Karpas-422 (cell line): Measurements from ENCODE around the gene CFAP70. TPM values are rescaled to one million over a fixed set of nuclear protein-coding genes. Genes with fewer than 3 reads are reported as not detected.

Experiments
- DNase-seq: peaks from one replicate; pipeline ENCODE4 v3.0.0-alpha.2; 2015
- H2AFZ ChIP-seq: fragments of 200-600 bp; sonication (generic); 2 replicates; pipeline ENCODE4 v1.6.1; 2014; ENCODE audit warnings: antibody characterized with exemption, low read length, mixed read lengths
- H3K27ac ChIP-seq: fragments of 200-600 bp; sonication (generic); 2 replicates; pipeline ENCODE4 v1.5.1; 2014; ENCODE audit warnings: mild to moderate bottlenecking, low read length, moderate library complexity
- H3K27me3 ChIP-seq: fragments of 200-600 bp; sonication (generic); 2 replicates; pipeline ENCODE4 v1.6.1; 2014; ENCODE audit warnings: low read length, mixed read lengths
- H3K36me3 ChIP-seq: fragments of 200-600 bp; sonication (generic); 2 replicates; pipeline ENCODE4 v1.6.1; 2014; ENCODE audit warnings: low read length, mixed read lengths; ENCODE audit not compliant: insufficient read depth
- H3K4me1 ChIP-seq: fragments of 200-600 bp; sonication (generic); 2 replicates; pipeline ENCODE4 v1.6.1; 2014; ENCODE audit warnings: mild to moderate bottlenecking, low read length, mixed read lengths
- H3K4me2 ChIP-seq: fragments of 200-600 bp; sonication (generic); 2 replicates; pipeline ENCODE4 v1.6.1; 2014; ENCODE audit warnings: low read length, low read depth, mild to moderate bottlenecking; ENCODE audit not compliant: poor library complexity, severe bottlenecking
- H3K4me3 ChIP-seq: fragments of 200-600 bp; sonication (generic); 2 replicates; pipeline ENCODE4 v1.5.1; 2014; ENCODE audit warnings: mild to moderate bottlenecking, antibody characterized with exemption, low read length, mixed read lengths
- H3K79me2 ChIP-seq: fragments of 200-600 bp; sonication (generic); 2 replicates; pipeline ENCODE4 v1.6.1; 2014; ENCODE audit warnings: mild to moderate bottlenecking, low read length, mixed read lengths
- H3K9ac ChIP-seq: fragments of 200-600 bp; sonication (generic); 2 replicates; pipeline ENCODE4 v1.6.0; 2014; ENCODE audit warnings: low read length
- H3K9me2 ChIP-seq: fragments of 200-600 bp; sonication (generic), shearing (Covaris generic); replicated peaks from 2 replicates; pipeline ENCODE4 v1.6.0; 2014; ENCODE audit warnings: mild to moderate bottlenecking, low read length, moderate library complexity; ENCODE audit not compliant: insufficient read depth
- H3K9me3 ChIP-seq: fragments of 300-700, 200-600 bp; sonication (generic); 2 replicates; pipeline ENCODE4 v1.6.1; 2014; ENCODE audit warnings: low read length, mixed read lengths
- H4K20me1 ChIP-seq: fragments of 200-600 bp; sonication (generic); 2 replicates; pipeline ENCODE4 v1.6.1; 2014; ENCODE audit warnings: mild to moderate bottlenecking, antibody characterized with exemption, low read length, low read depth; ENCODE audit not compliant: insufficient read depth
- total RNA-seq: library from RNA; depleted of rRNA; stranded (reverse); fragments of >200 nt; shearing (Covaris generic); gene quantifications from 2 replicates; pipeline ENCODE4 v1.2.3, GENCODE V29; 2014; ENCODE audit warnings: low replicate concordance

The CFAP70 gene
- total RNA-seq, 1 experiment from 2014 or later: 14.4 TPM

DNA sequence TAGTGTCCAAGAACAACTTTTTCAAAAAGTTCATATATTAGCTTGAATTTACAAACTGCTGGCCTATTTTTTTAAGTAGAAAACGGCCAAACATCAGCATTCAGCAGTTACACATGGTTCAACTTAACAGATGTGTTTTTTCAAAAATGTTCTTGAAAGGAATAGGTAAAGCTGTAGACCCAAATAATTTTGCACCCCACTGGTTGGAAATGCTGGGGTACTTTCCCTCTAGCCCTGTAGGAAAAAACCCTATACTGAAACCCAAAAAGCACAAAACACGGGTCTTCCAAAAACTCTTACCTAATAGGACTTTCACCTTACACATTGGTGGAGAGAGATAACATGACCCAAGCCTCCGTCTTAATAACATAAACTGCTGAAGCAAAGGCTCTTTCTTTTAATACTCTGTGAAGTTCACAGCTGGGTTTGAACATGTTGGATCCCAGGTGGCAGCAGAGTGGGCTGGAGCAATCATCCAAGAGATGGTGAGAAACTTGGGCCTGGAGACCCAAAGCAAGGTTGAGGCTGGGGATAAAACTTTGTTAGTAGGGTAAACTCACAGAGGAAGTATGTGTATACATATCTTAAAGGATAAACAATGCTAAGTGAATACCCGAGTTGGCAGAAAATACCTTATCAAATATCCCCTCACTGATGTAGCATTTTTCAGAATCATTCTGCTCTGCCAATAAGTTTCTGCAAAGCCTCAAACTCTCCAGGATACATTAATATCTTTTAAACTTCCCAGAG lies 111.0 kb downstream of the CFAP70 start:
- Histone ChIP-seq H3K36me3 (peaks cover 43% of the 10 kb centered on the region), H3K4me1 (peaks cover 66% of the 10 kb centered on the region), H3K9me2 (no peaks in the 10 kb centered on the region), H4K20me1 (no peaks in the 10 kb centered on the region), H3K9me3 (no peaks in the 10 kb centered on the region), H2AFZ (no peak overlapping the region), H3K4me3 (peak overlapping the region; percentile 90), H3K27ac (peak overlapping the region; percentile 83), H3K27me3 (no peaks in the 10 kb centered on the region), H3K4me2 (peak overlapping the region; percentile 90), H3K79me2 (peaks cover 82% of the 10 kb centered on the region), H3K9ac (peak overlapping the region; percentile 84)
- DNase-seq: peak; percentile 65

DNA sequence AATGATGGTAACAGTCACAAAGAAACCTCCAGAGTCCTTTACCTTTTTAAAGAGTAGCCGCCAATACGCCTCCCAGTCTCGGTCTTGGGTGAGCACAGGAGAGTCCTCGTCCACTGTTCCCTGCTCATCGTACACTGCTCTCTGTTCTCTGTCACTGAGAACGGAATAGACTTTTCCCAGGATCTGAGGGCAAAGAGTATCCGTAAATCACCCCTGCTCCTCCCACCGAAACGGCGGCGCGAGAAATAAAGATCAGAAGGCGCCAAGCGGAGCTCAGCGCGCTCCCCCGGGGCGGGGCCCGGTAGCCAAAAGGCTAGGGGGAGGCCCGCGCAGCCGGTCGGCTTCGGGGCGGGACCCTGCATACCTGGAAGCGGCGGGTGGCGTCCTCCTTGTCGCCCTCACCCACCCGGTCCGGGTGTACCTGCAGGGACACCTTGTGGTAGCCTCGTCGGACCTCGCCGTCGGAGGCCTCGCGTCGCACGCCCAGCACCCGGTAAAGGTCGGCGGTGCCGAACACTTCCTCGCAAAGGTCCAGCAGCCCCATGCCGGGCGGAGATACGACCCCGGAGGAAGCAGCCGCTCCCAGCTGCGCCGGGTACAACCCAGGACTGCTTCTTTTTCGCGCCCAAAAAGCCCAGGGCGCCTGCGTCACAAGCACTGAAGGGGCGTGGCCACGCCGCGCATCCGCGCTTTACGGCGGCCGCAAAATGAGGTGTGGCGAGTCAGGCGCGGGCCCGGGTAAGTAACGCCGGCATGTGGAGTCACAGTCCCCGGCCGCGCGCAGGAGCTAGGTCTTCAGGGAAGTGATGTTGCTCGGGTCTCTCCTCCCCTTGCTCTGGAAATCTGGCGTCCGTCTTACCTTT lies 111.8 kb downstream of the CFAP70 start, which contains the start of gene DNAJC9:
Gene DNAJC9 (minus strand): TSS at position 610 of the 863 bp plus-strand sequence. CDS start 66 bp downstream, at position 544.
- H2AFZ ChIP-seq: no peak within 1 kb of the TSS
- H3K4me2 ChIP-seq: peak within 1 kb of the TSS; percentile 90
- H3K27ac ChIP-seq: peak within 1 kb of the TSS; percentile 83

DNA sequence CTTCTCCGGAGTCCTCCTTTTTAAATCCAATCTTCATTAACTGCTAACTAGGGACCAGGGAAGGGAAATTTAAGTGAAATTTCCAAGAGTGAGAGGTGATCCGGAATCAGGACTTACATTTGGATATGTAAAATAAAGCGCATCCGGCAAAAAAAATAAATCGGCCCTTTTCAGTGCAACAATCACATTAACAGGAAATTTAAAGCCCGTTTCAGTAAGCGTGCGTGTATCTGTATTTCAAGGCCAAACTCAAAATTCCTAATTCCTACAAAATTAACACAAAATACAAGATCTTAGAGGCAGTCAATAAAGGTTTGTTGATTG lies 112.4 kb downstream of the CFAP70 start:
- H2AFZ ChIP-seq: no peak overlapping the region
- H3K4me1 ChIP-seq: peaks cover 63% of the 10 kb centered on the region

More for the DNA sequence above, 111.8 kb downstream of the CFAP70 start, which contains the start of gene DNAJC9:
- Histone ChIP-seq H3K9ac (peak within 1 kb of the TSS; percentile 84), H3K9me2 (no peaks in the 10 kb centered on the region), H3K27me3 (no peaks in the 10 kb centered on the region), H3K36me3 (peaks cover 49% of the 10 kb centered on the region), H3K9me3 (no peaks in the 10 kb centered on the region), H3K4me3 (peak within 1 kb of the TSS; percentile 90), H3K79me2 (peaks cover 80% of the 10 kb centered on the region), H3K4me1 (peaks cover 66% of the 10 kb centered on the region), H4K20me1 (no peaks in the 10 kb centered on the region)
- peak; percentile 98 for DNase-seq

DNA sequence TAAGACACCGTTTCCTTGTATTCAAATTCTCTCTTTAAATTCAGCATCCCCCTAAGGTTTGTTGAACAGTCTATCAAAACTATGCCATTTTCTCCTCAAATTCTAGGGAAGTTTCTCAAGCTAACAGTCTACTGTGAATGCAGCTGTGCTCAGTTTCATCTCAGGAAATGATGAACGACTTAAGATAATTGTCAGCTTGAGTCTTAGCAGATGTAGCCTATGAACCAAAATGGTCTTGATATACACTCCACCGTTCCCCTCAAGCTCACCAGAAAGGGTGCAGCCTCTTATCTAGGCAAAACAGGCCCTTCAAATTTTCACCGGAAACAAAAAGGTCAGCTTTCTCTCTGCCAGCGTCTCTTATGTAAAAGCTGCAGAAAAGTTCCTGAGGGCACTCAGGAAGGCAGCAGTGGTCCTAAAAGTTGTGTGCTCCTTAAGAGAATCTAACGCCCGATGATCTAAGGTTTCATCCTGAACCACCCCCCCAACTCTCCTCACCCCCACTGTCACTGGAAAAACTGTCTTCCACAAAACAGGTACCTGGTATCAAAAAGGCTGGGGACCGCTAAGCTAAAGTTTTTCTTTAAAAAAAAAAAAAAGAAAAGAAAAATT lies 113.7 kb downstream of the CFAP70 start:
- H4K20me1 ChIP-seq: no peaks in the 10 kb centered on the region
- H3K79me2 ChIP-seq: peaks cover 66% of the 10 kb centered on the region
- H2AFZ ChIP-seq: no peak overlapping the region
- peak overlapping the region; percentile 10; the same call in 1 of the 2 replicates for H3K27ac ChIP-seq
- no peaks in the 10 kb centered on the region for H3K27me3 ChIP-seq
- no peaks in the 10 kb centered on the region for H3K9me3 ChIP-seq
- H3K4me2 ChIP-seq: peak overlapping the region; percentile 90
- H3K9me2 ChIP-seq: no peaks in the 10 kb centered on the region
- DNase-seq: no peak
- H3K36me3 ChIP-seq: peaks cover 57% of the 10 kb centered on the region; the same call in 1 of the 2 replicates
- H3K9ac ChIP-seq: peak overlapping the region; percentile 84
- H3K4me3 ChIP-seq: peak overlapping the region; percentile 90
- H3K4me1 ChIP-seq: peaks cover 50% of the 10 kb centered on the region

More for the DNA sequence above, 112.4 kb downstream of the CFAP70 start:
- DNase-seq: peak; percentile 61
- Histone ChIP-seq H3K9me3 (no peaks in the 10 kb centered on the region), H3K27me3 (no peaks in the 10 kb centered on the region), H3K9ac (peak overlapping the region; percentile 84), H3K4me3 (peak overlapping the region; percentile 90), H3K79me2 (peaks cover 75% of the 10 kb centered on the region), H3K36me3 (peaks cover 55% of the 10 kb centered on the region), H4K20me1 (no peaks in the 10 kb centered on the region), H3K27ac (peak overlapping the region; percentile 81), H3K9me2 (no peaks in the 10 kb centered on the region), H3K4me2 (peak overlapping the region; percentile 90)

DNA sequence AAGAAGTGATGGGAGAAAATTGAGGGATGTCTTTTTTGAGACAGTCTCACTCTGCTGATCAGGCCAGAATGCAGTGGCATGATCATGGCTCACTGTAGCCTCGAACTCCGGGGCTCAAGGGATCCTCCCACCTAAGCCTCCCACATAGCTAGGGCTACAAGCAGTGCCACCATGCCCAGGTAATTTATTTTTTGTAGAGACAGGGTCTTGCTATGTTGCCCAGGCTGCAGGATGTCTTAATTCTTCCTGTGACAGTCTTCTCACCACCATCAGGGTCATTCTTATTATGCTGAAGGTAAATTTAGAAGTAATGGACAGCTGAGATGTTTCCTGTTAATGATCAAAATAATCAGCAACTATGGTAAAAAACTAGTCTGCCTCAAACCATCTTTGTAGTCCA lies 118.8 kb downstream of the CFAP70 start:
- Histone ChIP-seq H3K36me3 (peaks cover 62% of the 10 kb centered on the region; the same call in 1 of the 2 replicates), H3K9me2 (no peaks in the 10 kb centered on the region), H3K4me3 (no peak overlapping the region), H3K9ac (no peak overlapping the region), H3K9me3 (no peaks in the 10 kb centered on the region), H4K20me1 (no peaks in the 10 kb centered on the region), H3K4me2 (no peak overlapping the region), H2AFZ (no peak overlapping the region), H3K79me2 (peaks cover 27% of the 10 kb centered on the region), H3K4me1 (peaks cover 11% of the 10 kb centered on the region), H3K27me3 (no peaks in the 10 kb centered on the region), H3K27ac (no peak overlapping the region)
- DNase-seq: no peak

DNA sequence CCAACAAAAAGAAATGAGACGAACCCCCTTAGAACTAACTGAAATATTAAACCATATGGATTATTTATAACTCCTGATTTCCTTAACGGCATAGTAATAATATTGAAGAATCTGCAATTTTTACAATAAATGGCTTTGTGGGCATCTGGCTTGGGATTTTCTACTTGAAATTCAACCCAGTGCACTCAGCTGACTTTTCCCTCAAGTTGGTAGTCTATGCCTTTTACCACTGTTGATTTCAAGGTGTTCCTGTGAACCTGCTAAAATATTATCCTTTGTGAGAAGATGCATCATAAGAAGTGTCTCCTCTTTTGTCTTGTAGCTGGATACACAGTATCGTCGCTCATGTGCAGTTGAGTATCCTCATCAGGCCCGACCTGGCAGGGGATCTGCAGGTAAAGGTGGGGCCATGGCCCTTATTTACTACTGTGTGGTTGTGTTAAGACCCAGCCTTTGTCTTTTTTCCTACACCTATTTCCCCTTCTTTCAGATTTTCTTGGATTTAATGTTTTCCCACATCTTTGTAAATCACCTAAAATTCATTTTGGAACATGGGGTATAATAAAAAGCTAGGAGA lies 119.6 kb downstream of the CFAP70 start:
- no peak overlapping the region for H3K9ac ChIP-seq
- H2AFZ ChIP-seq: no peak overlapping the region
- H3K4me3 ChIP-seq: no peak overlapping the region
- no peak overlapping the region for H3K4me2 ChIP-seq
- H3K9me2 ChIP-seq: no peaks in the 10 kb centered on the region
- H3K36me3 ChIP-seq: peaks cover 59% of the 10 kb centered on the region; the same call in 1 of the 2 replicates
- no peak for DNase-seq
- no peak overlapping the region for H3K27ac ChIP-seq
- 0 out of 2 replicates have a peak, but pooled peaks cover 3% of the 10 kb centered on the region for H3K4me1 ChIP-seq
- H3K79me2 ChIP-seq: peaks cover 18% of the 10 kb centered on the region
- H4K20me1 ChIP-seq: no peaks in the 10 kb centered on the region
- H3K27me3 ChIP-seq: no peaks in the 10 kb centered on the region
- H3K9me3 ChIP-seq: no peaks in the 10 kb centered on the region

DNA sequence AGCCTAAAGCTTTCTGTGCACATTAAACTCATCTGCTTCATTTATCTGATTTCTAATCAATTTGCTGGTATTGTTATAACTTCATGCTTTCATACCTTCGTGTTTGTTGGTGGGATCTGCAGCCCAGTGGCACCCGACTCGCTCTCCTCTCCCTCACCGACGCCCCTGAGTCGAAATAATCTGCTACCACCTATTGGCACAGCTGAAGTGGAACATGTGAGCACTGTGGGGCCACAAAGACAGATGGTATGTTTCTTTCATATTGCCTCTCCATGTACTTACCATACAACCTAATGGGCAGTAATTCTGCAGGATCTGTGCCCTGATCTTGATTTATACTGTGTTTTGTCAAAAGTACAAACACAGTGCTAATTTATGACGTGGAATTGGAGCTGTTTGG lies 124.0 kb downstream of the CFAP70 start:
- Histone ChIP-seq H2AFZ (no peak overlapping the region), H3K4me3 (no peak overlapping the region), H3K9me3 (no peaks in the 10 kb centered on the region), H3K4me2 (no peak overlapping the region), H3K79me2 (no peaks in the 10 kb centered on the region), H3K27ac (no peak overlapping the region), H3K27me3 (no peaks in the 10 kb centered on the region), H3K9me2 (no peaks in the 10 kb centered on the region), H3K4me1 (no peaks in the 10 kb centered on the region), H3K9ac (no peak overlapping the region), H4K20me1 (no peaks in the 10 kb centered on the region), H3K36me3 (peaks cover 27% of the 10 kb centered on the region; the same call in 1 of the 2 replicates)
- no peak for DNase-seq
